Ishikawa (cell line): ENCODE measurements around the gene LRFN4.

ENCODE experiments used
- CEBPB ChIP-seq: IDR thresholded peaks from 2 replicates; pipeline ENCODE4 v1.6.1; 2012
- CREB1 ChIP-seq: IDR thresholded peaks from 2 replicates; pipeline ENCODE4 v1.6.1; 2012; ENCODE audit warnings: low read depth
- EP300 ChIP-seq: IDR thresholded peaks from 2 replicates; pipeline ENCODE4 v1.6.1; 2012; ENCODE audit warnings: borderline replicate concordance
- RAD21 ChIP-seq: IDR thresholded peaks from 2 replicates; pipeline ENCODE4 v1.6.1; 2012; ENCODE audit warnings: low read depth
- TCF12 ChIP-seq: IDR thresholded peaks from 2 replicates; pipeline ENCODE4 v1.6.1; 2012; ENCODE audit warnings: low read depth
- TEAD4 ChIP-seq: IDR thresholded peaks from 2 replicates; pipeline ENCODE4 v1.6.1; 2012
- YY1 ChIP-seq: IDR thresholded peaks from 2 replicates; pipeline ENCODE4 v1.6.1; 2012; ENCODE audit warnings: low read depth
- TF ChIP-seq, protein P1 (sequence below): IDR thresholded peaks from 2 replicates; pipeline ENCODE4 v1.6.1; 2012

DNA sequence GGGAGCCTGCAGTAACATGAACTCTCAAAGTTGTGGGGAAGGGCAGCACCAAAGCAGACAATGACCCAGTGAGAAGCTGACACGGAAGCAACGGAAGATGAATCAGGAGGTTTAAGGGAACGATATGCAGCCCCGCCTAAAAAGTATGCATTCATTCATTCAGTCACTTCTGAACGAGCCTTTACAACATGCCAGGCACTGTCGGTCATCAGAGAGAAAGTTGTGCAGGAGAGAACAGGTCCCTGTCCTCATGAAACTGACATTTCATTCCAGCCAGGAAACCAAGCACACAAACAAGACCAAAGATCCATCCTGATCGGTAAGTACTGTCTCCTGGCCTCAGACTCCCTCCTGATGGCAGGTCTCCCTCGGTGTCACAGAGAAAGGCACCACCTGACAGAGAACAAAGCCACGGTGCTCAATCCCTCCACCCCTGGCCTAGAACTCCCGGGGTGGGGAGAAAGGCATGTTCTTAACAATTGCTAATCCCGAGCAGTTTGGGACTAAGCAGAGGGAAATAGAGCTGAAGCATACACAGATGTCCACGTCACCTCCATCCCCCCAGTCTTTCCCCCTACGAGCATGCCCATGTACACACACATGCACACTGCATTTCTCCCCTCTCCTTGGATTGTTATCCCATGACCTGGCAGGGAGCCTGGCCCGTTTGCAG, 49.3 kb downstream of the LRFN4 start:
- TF ChIP-seq CREB1 (no peak), TCF12 (no peak), TEAD4 (no peak), EP300 (no peak), RAD21 (no peak), CEBPB (no peak), YY1 (no peak)
- TF ChIP-seq, protein P1, sequence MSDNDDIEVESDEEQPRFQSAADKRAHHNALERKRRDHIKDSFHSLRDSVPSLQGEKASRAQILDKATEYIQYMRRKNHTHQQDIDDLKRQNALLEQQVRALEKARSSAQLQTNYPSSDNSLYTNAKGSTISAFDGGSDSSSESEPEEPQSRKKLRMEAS = no peak
